Globus pallidus (tissue), 1 donor: ENCODE results near the gene ZNF165.
"Not testable (repeated sequence)": the region's sequence is repeated elsewhere in the genome, so short reads cannot be mapped to it uniquely, and the experiment has no call there.

Source experiments
- DNase-seq: peaks from one replicate; pipeline ENCODE4 v3.0.0-alpha.2; 2015; ENCODE audit warnings: low spot score

ZNF165 gene

DNA sequence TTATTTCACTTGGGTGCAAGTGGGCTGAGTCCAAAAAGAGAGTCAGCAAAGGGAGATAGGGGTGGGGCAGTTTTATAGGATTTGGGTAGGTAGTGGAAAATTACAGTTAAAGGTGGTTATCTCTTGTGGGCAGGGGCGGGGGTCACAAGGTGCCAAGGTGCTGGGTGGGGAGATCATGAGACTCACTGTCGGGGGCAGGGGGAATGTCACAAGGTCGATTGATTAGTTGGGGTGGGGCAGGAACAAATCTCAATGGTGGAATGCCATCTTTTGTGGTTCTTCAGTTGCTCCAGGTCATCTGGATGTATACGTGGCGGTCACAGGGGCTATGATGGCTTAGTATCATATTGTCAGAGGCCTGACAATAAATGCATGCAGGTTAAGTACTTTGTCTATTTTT is 41.9 kb downstream of the ZNF165 start:
- not testable (repeated sequence) for DNase-seq

DNA sequence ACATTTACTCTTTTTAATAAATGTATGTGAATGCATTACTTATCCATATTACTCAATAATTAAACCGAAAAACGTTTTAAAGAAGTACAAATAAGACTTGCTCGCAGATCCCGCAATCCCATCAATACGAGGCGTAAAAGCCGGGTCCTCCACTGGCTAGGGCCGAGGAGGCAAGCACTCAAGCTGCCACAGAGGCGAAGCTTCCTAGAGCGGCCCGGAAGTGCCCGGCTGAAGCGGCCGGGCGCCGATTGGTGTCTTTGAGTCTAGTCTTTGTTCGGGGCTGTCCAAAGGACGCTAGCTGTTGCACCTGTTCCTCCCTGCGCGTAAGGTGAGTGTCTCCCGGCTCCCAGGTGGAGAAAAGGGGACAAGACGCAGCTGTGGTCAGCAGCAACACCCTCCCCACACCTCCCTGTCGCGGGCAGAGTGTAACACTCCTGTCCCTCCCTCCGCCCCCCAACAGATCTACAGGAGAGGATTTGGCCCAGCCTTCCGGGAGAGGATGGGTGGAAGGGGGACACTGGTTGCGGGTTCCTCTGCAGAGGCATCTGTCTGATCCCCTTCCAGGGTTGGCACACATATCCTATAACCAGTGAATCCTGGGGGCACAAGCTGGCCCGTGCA is 44.1 kb downstream of the ZNF165 start, which contains the start of gene ZSCAN16:
Gene ZSCAN16, plus strand, starts transcription at position 260 of the 621 bp plus-strand sequence. CDS start 835 bp downstream, outside the sequence.
- DNase-seq = peak; percentile 80

DNA sequence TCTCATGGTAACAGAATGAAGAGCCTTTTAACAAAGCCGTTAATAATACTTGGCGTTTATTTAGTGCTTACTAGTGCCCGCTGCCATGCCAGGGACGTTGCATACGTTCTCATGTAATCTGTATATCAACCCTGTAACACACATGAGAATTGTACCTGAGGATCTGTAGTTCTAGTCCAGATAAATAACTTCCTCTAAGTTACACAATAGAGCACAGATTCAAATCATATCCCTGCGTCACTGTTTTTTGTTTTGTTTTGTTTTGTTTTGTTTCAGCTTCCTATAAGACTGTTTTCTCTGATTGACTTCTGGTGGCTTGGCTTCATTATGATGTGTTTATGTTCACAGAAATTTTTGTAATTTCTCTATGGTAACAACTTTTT is 44.6 kb downstream of the ZNF165 start:
- no peak for DNase-seq

DNA sequence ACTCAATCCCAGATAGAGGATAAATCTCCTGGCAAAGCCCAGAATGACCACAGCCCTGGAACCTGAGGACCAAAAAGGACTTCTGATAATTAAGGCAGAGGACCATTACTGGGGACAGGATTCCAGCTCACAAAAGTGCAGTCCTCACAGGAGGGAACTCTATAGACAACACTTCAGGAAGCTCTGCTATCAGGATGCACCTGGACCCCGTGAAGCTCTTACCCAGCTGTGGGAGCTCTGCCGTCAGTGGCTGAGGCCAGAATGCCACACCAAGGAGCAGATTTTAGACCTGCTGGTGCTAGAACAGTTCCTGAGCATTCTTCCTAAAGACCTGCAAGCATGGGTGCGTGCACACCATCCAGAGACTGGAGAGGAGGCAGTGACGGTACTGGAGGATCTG is 45.0 kb downstream of the ZNF165 start:
- DNase-seq = no peak

DNA sequence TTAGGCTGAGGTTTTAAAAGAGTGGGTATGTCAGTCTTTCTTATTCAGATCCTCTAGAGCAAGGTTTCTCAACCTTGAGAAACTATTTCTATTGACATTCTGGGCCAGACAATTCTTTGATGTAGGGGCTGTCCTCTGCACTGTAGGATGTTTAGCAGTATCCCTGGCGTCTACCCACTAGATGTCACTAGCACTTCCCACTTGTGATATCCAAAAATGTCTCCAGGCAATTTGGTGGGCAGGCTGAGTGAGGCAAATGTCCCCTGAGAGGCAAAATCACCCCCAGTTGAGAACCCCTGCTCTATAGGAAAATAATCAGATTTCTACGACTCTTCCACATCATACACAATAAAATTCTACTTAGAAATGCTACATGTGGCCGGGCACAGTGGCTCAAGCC is 53.6 kb downstream of the ZNF165 start:
- no peak for DNase-seq

DNA sequence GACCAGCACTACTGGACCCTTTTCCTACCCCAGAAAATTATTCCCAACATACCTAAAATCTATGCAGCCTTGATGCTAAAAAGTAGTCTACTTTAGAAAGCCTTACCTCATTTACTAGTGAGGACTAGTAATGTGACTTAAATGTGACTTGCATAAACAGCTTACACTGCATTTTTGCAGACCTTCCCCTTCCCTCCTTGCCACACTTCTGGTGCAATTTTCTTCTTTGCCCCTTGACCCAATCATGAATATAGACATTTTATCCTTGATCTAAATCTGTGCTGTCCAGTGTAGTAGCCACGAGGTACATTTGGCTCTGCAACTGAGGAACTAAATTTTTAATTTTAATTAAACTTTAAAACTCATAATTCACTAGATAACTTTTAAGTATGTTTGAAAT is 54.3 kb downstream of the ZNF165 start:
- no peak for DNase-seq

- no peak for DNase-seq
Observed at GRCh38 chr6:28135393-28135792, 55.0 kb downstream of the ZNF165 start.

DNA sequence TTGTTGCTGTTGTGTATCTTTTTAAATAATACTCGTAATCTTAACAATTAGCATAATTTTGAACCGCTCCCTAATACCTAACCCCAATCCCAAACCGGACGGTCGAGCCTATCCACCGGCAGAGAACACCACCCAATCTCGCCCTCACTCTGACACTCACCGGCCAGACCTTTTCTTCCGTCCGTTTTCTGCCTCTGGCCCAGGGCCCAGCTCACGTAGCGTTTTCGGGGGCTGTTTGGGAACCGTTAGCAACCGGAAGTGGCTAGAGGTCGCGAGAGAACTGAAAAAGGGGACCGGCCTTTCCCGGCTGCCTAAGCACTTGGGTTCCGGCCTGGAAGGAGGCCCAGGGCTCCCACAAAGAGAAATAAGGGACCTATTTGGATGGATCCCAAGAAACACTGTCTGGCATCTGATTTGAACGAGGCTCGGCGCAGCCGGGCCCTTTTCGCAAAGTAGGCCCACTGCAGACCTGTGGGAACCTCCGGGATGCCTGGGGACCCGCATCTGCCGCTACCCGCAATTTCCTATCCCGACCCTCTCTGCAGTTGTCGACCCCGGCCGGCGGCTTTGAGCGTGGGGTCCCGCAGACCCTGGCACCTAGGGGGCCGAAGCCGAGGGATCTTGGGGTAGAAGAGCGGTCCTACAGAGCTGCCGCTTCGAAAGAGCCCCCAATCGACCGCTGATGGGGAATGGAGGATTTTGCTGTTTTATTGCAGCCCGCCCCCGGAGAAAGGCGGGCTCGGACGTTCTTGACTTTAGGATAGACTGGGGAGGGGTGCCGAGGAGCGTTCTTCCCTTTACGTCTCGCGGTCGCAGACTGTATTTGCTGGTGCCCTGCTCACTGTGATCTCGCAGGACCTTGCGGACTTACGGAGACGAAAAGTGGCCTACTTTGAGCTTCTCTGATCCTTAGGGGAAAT is 56.5 kb downstream of the ZNF165 start:
- DNase-seq = peak; percentile 88

DNA sequence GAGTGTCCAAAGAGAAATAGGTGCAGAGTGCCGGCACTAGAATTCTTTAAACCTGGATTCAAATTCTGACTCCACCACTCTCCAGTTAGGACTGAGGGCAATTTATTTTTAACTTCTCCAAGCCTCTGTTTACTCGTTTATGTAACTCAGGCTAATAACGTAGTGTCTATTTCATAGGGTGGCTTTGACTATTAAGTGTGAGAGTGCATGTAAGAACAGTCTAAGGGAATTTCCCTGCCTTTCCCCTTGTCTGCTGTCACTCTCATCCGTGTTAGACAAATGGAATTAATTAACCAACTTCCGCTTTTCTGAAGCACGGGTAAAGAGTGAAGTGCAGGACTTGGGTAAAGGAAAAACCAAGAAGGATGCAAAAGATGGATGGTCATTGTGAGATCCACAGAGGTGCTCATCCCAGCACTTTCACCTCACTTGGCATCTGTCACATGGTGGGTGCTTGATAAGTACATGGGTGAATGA is 57.2 kb downstream of the ZNF165 start:
- DNase-seq = no peak
